HFF-Myc (cell line): ENCODE results near the gene HYAL4.

Experiments
- DNase-seq: peaks from one replicate; pipeline ENCODE4 v3.0.0-alpha.2; 2011; ENCODE audit warnings: low read depth; ENCODE audit errors: extremely low read depth
- H3K4me3 ChIP-seq: replicated peaks from 2 replicates; pipeline ENCODE4 v1.5.1; 2011; ENCODE audit warnings: low read depth, mild to moderate bottlenecking, control low read depth, low read length
- CTCF ChIP-seq: IDR thresholded peaks from 2 replicates; pipeline ENCODE4 v1.5.1; 2012; ENCODE audit warnings: mild to moderate bottlenecking, low read depth, low read length, control low read depth; ENCODE audit errors: missing control alignments

HYAL4 gene

DNA sequence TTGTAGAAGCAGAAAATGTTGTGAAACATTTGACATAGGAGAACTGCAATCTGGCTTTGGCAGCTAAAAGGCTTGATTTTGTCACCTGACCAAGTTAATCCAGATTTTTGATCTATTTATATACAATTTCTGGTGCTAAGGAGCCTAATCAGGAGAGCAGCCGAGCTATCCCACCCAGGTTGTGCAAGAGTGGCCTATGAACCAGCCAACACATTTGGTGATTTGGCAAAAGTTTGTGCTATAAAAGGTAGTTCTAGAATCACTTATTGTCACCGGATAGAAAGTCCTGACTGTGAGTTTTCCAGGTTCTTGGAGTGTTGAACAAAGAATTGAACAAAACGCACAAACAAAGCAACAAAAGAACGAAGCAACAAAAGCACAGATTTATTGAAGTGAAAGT, 78.6 kb downstream of the HYAL4 start:
- no peak overlapping the region for H3K4me3 ChIP-seq
- no peak for DNase-seq

DNA sequence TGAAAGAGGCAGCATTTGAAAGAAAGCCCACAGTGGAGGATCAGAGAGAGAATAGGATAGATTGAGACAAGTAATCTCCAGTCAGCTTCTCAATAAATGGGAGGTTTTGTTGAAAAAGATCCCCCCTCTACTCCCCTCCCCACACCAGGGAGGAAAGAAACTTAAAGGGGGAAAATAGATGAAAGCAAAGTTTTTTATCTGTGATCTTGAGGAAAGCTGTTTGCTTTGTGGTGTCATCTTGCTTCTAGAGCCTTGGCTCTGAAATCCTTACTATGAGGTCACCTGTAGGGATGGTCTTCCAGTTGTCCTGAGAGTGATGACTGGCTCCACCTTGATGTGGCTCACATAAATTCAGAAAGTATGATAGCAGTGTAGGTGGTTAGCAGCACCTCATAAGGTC, 80.0 kb downstream of the HYAL4 start, which contains the start of gene SPAM1:
SPAM1 (plus strand) TSS at position 301 of the 400 bp plus-strand sequence. CDS start 28,330 bp downstream, outside the sequence.
- no peak for DNase-seq
- no peak for TF ChIP-seq CTCF
- no peak within 1 kb of the TSS for H3K4me3 ChIP-seq

More for the DNA sequence above, 78.6 kb downstream of the HYAL4 start:
- TF ChIP-seq CTCF, result no peak
